Hematopoietic multipotent progenitor cell treated with erythropoietin and hydrocortisone succinate and interleukin-3 and kit ligand, for 15 days (in vitro differentiated cells): ENCODE data around the gene ADARB2.
"Not testable (repeated sequence)": the region's sequence is repeated elsewhere in the genome, so short reads cannot be mapped to it uniquely, and the experiment has no call there.

Experiments
- DNase-seq: peaks from one replicate; pipeline ENCODE4 v3.0.0-alpha.2; 2015; ENCODE audit warnings: low spot score

The ADARB2 gene

GRCh38 chr10:1169981-1170866, 567.1 kb downstream of the ADARB2 start:
- no peak for DNase-seq

- DNase-seq = no peak
Observed at GRCh38 chr10:1169186-1169885, 568.0 kb downstream of the ADARB2 start.

DNA sequence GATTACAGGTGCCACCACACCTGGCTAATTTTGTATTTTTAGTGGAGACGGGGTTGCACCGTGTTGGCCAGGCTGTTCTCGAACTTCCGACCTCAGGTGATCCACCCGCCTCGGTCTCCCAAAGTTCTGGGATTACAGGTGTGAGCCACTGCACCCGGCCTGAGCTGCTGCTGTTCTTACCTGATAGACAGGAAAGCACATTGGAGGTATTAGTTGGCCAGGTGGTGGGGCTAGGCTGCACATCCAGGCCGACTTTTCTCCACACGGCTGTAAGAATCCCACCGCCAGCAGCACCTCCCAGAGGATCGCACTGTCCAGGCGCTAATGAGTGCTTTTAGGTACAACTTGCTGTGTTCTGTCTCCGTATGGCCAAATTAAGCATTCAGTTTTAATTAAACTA, 568.6 kb downstream of the ADARB2 start:
- no peak for DNase-seq

DNA sequence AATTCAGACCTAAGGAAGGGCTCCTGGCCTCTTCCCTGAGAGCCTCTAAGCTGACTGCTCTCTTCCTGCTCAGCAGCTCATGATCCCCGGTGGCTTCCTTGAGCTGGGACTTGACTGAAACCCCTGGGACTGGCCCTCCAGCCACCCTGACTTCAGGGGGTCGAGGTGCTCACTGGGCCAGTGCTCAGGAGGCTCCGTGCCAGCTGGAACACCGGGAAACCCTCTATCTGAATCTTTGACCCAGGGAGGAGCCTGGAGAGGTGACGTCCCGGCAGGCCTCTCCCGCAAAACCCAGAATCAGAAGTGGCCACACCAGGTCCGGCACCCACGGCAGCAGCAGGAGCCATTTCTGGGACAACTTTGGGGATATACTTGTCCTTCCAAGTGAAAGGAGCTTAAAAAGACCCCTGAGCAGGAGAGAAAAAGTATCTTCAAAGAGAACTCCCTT, 570.5 kb downstream of the ADARB2 start:
- DNase-seq = no peak

DNA sequence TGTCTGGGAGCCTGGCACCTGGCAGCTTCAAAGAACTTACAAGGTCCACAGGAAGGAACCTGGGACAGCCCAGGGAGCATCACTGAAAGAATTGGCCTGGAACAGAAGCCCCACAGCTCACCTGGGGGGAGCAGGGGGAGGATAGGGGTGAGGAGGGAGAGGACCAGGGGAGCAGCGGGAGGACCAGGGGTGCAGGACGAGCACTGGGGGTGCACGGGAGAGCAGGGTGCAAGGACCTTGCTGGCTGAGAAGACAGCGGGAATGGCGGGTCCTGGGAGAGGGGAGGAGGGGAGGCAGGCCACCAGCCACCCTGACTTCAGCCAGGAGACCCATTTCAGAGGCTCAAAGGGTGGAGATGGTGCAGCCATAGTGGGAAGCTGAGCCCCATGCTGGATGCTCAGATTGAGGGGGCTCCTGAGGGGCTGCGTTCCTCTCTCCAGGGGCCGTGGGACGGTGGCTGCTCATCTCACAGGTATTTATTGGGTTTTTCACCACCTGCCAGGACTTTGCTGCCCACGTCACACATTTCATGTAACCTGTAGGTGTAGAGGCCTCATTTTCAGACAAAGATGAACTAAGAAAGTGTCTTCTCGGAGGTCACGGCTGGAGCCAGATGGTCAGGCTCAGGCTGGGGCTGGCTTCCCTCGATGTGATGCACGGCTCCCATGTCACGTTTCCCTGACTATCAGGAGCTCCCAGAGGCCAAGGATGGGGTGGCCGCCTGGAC, 571.1 kb downstream of the ADARB2 start:
- DNase-seq = no peak

- DNase-seq = no peak
Observed at GRCh38 chr10:1163831-1164230, 573.5 kb downstream of the ADARB2 start.

DNA sequence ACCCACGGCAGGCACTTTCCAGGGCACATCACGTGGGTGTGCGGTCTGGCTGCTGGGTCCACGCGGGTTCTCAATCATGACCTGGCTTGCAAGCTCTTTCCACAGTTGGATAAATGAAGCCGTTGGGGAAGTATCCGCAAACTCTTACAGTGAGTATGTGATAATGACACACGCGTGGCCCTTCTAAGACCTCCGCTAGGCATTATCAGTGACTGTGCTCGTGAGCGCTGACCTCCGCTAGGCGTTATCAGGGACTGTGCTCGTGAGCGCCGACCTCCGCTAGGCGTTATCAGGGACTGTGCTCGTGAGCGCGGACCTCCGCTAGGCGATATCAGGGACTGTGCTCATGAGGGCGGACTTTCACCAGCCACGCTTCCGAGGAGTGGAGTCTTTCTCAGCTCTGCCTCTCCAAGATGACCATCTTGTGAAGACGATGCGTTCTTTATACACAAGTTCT, 574.1 kb downstream of the ADARB2 start:
- no peak for DNase-seq

- no peak for DNase-seq
Observed at GRCh38 chr10:1162481-1163203, 574.7 kb downstream of the ADARB2 start.

- not testable (repeated sequence) for DNase-seq
Observed at GRCh38 chr10:1161315-1161673, 576.0 kb downstream of the ADARB2 start.

GRCh38 chr10:1160561-1161314, 576.6 kb downstream of the ADARB2 start:
- no peak for DNase-seq

DNA sequence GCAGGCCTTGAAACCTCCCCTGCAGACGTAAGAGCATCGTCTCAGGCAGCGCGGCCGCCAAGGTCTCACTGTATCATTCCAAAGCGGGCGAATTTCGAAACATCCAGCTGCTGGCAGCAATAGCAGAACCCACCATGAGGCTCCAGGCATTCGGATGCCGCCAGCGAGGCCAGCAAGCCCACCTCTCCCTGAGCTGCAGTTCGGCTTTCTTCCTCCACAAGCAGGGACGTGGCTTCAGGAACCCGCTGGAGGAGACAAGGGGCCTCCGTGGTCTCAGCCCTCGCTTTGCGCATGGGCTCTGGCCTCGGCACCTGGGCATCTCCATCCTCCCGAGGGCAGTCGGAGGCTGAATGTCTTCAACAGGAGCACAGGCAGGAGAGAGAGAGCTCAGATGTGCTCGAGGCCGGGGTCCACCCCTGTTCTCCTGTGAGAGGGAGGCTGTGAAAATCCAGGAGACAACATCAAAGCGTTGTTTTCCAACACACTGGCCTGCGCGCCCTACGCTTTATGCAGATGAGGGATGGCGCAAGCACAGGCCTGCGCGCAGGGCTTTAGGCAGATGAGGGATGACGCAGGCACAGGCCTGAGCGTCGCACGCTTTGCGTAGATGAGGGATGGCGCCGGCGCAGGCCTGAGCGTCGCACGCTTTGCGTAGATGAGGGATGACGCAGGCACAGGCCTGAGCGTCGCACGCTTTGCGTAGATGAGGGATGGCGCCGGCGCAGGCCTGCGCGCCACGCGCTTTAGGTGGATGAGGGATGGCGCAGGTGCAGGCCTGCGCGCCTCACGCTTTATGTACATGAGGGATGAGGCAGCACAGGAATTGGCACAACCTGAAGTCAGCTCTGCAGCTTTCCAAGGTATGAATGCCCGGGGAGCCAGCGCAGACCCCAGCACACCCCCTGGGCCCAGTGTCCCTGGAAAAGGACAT, 577.9 kb downstream of the ADARB2 start:
- DNase-seq = no peak

DNA sequence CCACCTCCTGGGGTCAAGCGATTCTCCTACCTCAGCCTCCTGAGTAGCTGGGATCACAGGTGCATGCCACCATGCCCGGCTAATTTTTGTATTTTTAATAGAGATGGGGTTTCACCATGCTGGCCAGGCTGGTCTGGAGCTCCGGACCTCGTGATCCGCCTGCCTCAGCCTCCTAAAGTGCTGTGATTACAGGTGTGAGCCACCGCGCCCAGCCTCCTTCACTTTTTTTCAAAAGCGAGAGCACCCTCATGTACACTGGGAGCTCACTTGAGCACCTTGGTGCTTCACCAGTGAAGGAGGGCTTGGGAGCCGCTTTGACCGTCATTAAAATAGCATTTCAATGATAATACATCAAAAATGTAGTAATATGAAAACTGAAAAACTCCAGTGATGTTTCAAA, 578.8 kb downstream of the ADARB2 start:
- DNase-seq = not testable (repeated sequence)

- DNase-seq = no peak
Observed at GRCh38 chr10:1158066-1158465, 579.3 kb downstream of the ADARB2 start.

DNA sequence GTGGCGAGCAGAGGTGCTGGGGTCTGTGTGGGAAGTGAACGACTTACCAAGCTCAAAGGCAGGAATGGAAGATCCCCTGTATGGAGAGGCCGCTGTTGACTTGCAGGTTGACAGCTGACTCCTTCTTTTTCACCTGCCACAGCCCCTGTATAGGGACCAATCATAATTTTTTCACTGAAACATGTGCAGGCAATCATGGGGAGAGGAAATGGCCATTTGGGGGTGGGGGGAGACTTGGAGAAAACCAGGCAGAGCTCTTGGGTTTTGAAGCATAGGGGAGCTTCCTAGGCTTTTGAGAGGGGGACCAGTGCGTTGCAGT, 579.8 kb downstream of the ADARB2 start:
- no peak for DNase-seq

- DNase-seq = no peak
Observed at GRCh38 chr10:1156921-1157614, 580.3 kb downstream of the ADARB2 start.

- no peak for DNase-seq
Observed at GRCh38 chr10:1156616-1156886, 580.8 kb downstream of the ADARB2 start.

- DNase-seq = no peak
Observed at GRCh38 chr10:1155791-1156615, 581.3 kb downstream of the ADARB2 start.

- DNase-seq = no peak
Observed at GRCh38 chr10:1154531-1155295, 582.6 kb downstream of the ADARB2 start.
